Neural cell (in vitro differentiated cells): ENCODE data around the gene STARD9.

Experiments used
- EP300 ChIP-seq: fragments of 450-650 bp; conservative IDR thresholded peaks from 2 replicates; pipeline ENCODE4 v1.6.1; 2014; ENCODE audit warnings: antibody characterized with exemption, mild to moderate bottlenecking, moderate library complexity; ENCODE audit not compliant: poor library complexity, severe bottlenecking
- POLR2AphosphoS5 ChIP-seq: IDR thresholded peaks from 2 replicates; pipeline ENCODE4 v1.6.1; 2012
- RAD21 ChIP-seq: fragments of 450-650 bp; conservative IDR thresholded peaks from 2 replicates; pipeline ENCODE4 v1.6.1; 2014; ENCODE audit warnings: antibody characterized with exemption, mild to moderate bottlenecking, moderate library complexity
- SMC3 ChIP-seq: fragments of 450-650 bp; conservative IDR thresholded peaks from 2 replicates; pipeline ENCODE4 v1.6.1; 2014; ENCODE audit warnings: antibody characterized with exemption, mild to moderate bottlenecking, moderate library complexity; ENCODE audit not compliant: poor library complexity
- TAF1 ChIP-seq: IDR thresholded peaks from 2 replicates; pipeline ENCODE4 v1.6.1; 2012; ENCODE audit warnings: low read depth
- TF ChIP-seq, protein P1 (sequence below): fragments of 450-650 bp; IDR thresholded peaks from 2 replicates; pipeline ENCODE4 v1.5.1; 2014; ENCODE audit warnings: antibody characterized with exemption, mild to moderate bottlenecking, moderate library complexity; ENCODE audit not compliant: poor library complexity, severe bottlenecking

DNA sequence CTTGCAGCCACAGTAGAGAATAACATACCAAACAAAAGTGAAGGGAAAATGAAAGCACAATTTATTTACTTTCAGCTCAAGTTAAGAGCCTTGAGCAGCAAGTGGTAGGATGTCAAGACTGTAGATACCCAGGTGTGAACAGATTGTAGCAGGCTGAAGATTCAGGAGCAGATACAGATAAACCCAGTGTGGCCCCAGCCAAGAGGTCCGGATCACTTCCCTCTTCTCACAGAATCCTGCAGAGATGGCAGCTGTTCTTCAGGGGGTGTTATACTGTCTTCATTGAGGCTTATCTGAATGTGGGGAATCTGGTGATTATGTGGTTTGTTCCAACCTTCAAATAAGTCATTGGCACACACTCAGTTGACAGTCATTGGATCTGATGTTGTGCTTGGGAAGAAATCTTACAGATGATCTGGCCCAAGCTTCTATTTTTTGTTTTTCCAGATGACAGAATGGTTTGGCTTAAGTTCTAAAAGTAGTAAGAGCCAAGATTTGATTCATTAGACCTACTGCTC, 2.2 kb downstream of the STARD9 start:
- TF ChIP-seq, protein P1, sequence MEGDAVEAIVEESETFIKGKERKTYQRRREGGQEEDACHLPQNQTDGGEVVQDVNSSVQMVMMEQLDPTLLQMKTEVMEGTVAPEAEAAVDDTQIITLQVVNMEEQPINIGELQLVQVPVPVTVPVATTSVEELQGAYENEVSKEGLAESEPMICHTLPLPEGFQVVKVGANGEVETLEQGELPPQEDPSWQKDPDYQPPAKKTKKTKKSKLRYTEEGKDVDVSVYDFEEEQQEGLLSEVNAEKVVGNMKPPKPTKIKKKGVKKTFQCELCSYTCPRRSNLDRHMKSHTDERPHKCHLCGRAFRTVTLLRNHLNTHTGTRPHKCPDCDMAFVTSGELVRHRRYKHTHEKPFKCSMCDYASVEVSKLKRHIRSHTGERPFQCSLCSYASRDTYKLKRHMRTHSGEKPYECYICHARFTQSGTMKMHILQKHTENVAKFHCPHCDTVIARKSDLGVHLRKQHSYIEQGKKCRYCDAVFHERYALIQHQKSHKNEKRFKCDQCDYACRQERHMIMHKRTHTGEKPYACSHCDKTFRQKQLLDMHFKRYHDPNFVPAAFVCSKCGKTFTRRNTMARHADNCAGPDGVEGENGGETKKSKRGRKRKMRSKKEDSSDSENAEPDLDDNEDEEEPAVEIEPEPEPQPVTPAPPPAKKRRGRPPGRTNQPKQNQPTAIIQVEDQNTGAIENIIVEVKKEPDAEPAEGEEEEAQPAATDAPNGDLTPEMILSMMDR: no peak
- TF ChIP-seq EP300 (no peak), POLR2AphosphoS5 (no peak), SMC3 (no peak), TAF1 (no peak), RAD21 (no peak)
